HCT116 (cell line): ENCODE data around the gene CLCN5.

Experiments
- ATF3 ChIP-seq: IDR thresholded peaks from 2 replicates; pipeline ENCODE4 v1.6.1; 2012
- CBX3 ChIP-seq: IDR thresholded peaks from 2 replicates; pipeline ENCODE4 v1.6.1; 2012; ENCODE audit warnings: low read depth
- CTCF ChIP-seq, 3 experiments: fragments of 200-600 bp in 1 of 3; sonication (generic) in 1 of 3; IDR thresholded peaks in 2 of 3; conservative IDR thresholded peaks in 1 of 3; 2 replicates each; pipeline ENCODE4 v1.5.1; 2012 to 2017; ENCODE audit warnings: low read depth in 2 of 3, low read length in 2 of 3, antibody characterized with exemption in 1 of 3, borderline replicate concordance in 1 of 3, control low read depth in 1 of 3, mild to moderate bottlenecking in 1 of 3, mixed read lengths in 1 of 3, mixed run types in 1 of 3, moderate library complexity in 1 of 3; ENCODE audit not compliant: insufficient read depth in 1 of 3
- EZH2phosphoT487 ChIP-seq: fragments of 200-600 bp; IDR thresholded peaks from 2 replicates; pipeline ENCODE4 v1.6.1; 2018; ENCODE audit warnings: antibody characterized with exemption, borderline replicate concordance
- POLR2AphosphoS5 ChIP-seq: IDR thresholded peaks from 2 replicates; pipeline ENCODE4 v1.6.1; 2011; ENCODE audit warnings: mild to moderate bottlenecking, low read depth, low read length, moderate library complexity
- YY1 ChIP-seq: IDR thresholded peaks from 2 replicates; pipeline ENCODE4 v1.6.1; 2011; ENCODE audit warnings: low read length, low read depth, moderate library complexity, mild to moderate bottlenecking; ENCODE audit not compliant: insufficient replicate concordance; ENCODE audit errors: extremely low read depth
- ZNF274 ChIP-seq: fragments of 200-500 bp; sonication (Bioruptor generic); IDR thresholded peaks from 2 replicates; pipeline ENCODE4 v1.6.1; 2014; ENCODE audit warnings: mild to moderate bottlenecking, low read depth, low read length, inconsistent platforms

DNA sequence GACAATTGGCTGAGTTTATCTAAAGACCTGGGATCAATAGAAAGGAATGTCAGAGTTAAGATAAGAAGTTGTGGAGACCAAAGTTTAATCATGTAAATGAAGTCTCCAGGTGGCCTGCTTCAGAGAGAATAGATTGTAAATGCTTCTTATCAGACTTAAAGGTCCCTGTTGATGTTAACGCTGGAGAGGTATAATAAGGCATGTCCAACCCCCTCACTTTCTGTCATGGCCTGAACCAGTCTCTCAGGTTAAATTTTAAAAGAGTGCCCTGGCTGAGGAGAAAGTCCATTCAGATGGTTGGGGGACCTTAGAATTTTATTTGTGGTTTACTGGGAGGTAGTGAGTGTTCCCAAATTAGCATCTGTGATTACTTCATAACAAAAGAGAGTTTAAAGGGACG, 191.7 kb downstream of the CLCN5 start:
- TF ChIP-seq ATF3, result no peak
- no peak for TF ChIP-seq ZNF274
- TF ChIP-seq YY1, result no peak
- no peak for TF ChIP-seq CTCF (IDR thresholded peaks at IDR 0.05 in 2 of 3, conservative IDR thresholded peaks at IDR 0.05 in 1 of 3; ENCODE audit: borderline replicate concordance in 1 of 3, insufficient read depth in 1 of 3, low read depth in 2 of 3, low read length in 2 of 3)
- TF ChIP-seq EZH2phosphoT487, result no peak
- no peak for TF ChIP-seq POLR2AphosphoS5
- no peak for TF ChIP-seq CBX3
